DMS79 treated with DMSO at 0.1 percent for 48 hours (cell line): ENCODE measurements around the gene ST6GALNAC4.
A peak's percentile ranks its signal among the peaks of the same experiment; 100 is the strongest.
"Not testable (repeated sequence)": the region's sequence is repeated elsewhere in the genome, so short reads cannot be mapped to it uniquely, and the experiment has no call there.

Experiments used
- DNase-seq: peaks from one replicate; lab custom pipeline; 2025; lab: John Stamatoyannopoulos, UW

The ST6GALNAC4 gene

DNA sequence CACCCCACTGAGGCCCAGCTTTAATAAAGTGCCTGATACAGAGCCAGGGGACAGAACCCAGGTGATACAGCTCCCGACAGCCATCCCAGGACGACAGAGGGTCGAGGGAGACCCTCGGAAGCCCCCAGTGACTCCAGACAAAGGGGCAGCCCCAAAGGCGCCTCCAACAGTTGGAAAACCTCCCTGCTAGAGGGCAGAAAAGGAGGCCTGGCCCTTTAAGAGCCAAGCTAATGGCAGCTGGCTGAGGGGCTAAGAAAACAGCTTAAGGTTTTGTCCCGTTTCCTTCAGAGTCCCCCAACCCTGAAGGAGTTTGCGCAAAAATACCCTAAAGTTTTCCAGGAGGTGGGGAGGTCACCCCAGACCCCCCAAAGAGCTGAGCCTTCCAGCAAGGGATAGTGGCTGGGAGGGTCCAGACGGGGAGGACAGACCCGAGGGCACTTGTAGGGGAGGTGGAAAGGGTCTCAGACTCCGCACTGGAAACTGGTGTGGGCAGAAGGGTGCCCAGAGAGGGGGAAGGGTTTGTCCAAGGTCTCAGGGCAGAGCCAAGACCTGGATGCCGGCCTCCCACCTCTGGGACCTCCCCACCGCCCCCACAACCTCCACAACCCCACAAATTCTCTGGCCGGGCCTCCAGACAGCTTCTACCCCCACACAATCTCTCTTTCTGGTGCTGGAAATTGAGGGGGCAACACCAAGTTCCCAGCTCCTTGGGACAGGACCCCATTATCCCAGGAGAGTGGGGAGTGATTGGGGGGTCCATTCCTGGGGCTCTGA, 31.1 kb downstream of the ST6GALNAC4 start:
- no peak for DNase-seq

DNA sequence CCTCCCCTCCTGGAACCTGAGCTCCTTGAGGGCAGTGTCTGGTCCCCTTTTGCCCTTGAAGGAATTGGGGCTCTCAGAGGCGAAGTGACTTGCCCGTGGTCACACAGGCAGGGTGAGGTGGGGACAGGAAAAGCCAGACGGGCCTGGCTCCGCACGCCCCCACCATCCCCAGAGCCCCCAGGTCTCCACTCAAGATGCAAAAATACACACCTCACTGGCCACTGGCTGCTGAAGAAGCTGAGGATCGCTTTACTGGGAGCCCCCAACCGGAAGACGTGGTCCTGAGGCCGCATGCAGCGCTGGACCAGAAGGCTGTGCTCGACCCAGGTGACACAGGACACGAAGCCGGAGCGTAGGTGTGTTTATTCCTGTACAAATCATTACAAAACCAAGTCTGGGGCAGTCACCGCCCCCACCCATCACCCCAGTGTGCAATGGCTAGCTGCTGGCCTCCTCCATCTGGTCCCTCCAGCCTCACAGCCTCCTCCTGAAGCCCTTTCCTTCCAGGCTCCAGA, 31.8 kb downstream of the ST6GALNAC4 start:
- no peak for DNase-seq

DNA sequence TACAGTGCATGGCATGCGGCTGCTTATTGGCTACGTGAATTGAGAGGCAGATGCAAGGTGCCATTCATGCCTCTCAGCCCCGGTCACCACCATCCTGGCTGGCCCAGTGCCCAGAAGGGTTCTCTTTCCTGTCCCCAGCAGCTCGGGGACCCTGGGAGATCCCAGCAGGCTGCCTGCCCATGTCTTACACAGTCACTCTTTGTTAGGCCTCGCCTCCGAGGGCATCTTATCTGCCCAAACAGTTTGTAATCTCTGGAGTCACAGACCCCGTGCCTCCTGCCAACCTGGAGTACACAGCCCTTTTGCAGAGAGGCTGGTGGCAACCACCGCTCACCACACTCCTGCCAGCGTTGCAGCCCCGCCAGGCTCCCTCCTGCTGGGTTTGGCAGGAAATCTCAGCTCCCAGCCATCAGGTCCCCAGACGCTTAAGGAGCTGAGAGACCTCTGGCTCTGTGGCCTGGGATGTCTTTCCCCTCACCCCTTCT, 32.4 kb downstream of the ST6GALNAC4 start:
- peak; percentile 85 for DNase-seq

DNA sequence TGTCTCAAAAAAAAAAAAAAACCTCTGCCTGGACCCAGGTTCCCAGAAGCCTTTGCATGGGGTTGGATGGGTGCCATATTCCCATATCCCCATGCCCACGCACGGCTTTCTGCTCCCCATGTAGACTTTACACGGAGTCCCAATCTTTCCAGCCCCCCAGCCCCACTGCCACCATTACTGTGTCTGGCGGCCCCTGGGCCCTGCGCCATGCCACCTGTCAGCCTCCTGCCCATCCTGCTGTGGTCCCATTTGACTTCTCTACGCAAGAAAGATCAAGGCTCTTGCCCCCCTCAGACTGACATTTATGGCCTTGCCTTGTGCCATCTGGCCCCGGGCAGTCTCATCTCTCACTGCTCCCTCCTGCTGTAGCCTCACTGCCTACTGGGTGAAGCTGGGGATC, 32.9 kb downstream of the ST6GALNAC4 start:
- DNase-seq: no peak

DNA sequence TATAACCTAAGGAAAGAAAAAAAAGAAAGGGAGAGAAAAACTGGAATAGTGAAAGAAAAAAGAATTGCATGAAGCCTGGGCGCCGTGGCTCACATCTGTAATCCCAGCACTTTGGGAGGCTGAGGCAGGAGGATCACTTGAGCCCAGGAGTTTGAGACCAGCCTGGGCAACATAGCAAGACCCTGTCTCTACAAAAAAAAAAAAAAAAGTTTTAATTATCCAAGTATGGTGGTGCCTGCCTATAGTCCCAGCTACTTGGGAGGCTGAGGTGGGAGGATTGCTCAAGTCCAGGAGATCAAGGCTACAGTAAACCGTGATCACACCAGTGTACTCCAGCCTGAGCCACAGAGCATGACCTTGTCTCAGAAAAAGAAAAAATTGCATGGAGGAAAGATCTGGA, 35.1 kb downstream of the ST6GALNAC4 start:
- not testable (repeated sequence) for DNase-seq

DNA sequence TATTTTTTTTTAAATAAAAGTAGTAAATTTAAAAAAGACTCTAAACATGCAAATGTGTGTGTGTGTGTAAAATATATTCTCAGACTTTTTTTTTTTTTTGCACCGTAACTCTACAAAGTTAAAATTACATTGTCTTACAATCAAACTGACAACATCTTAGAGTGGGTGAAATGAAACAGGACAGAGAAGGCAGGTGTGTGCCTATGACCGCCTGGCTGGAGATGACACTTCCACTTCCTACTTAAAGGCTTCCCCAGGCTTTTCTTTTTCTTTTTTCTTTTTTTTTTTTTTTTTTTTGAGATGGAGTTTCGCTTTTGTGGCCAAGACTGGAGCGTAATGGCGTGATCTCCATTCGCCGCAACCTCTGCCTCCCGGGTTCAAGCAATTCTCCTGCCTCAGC, 36.7 kb downstream of the ST6GALNAC4 start:
- no peak for DNase-seq

DNA sequence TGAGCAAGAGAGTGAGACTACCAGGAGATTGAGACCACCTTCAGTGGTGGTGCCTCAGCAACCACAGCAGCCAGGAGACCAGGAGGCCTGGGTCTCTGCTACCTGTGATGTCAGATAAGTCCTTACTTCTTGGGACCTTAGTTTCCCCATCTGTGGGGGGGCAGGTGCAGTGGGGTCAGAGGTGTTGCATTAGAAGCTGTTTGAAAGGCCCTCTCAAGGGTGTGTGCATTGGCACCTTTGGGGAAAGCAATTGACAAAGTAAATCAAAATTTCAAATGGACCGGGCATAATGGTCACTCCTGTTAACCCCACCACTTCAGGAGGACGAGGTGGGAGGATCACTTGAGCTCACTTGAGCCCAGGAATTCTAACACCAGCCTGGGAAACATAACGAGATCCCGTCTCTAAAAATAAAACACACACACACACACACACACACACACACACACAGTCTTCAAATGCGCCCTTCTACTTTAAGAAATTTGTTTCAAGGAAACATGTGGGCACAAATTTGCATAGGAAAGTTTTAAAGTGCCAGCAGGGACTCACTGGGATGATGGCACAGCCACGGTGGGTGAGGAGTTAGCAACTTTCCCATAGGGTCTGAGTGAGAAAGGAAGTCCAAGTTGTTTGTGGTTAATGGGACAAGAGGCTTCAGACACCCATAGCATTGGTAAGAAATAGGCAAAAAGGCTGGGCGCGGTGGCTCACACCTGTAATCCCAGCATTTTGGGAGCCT, 38.0 kb downstream of the ST6GALNAC4 start:
- no peak for DNase-seq

DNA sequence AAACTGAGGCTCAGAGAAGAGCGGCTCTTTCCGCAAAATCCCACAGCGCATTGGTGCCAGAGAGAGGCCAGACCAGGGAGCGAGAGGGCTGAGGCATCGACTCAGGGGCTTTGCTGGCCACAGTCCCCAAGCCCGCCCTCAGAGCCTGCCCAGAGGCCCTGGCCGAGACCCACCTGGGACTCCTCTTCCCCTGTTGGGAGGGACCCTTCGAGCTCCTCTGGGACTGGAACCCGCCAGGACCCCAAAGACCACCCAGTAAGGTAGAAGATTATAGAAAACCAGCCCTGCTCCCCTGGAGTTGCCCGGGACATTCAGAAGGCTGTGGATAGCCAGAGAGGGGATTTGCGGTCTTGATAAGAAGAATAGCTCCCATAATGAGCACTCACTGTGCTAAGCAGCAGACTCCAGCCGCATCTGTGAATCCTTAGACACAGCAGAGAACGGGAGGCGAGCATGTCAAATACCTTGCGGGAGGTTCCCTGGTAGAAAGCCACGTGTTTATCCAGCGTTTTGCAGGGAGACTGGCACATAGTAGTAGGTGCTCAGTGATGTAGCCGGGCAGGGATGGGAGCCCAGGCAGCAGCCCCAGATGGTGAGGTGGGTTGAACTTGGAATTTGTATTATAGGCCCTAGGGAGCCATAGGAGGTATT, 38.7 kb downstream of the ST6GALNAC4 start:
- DNase-seq: no peak

DNA sequence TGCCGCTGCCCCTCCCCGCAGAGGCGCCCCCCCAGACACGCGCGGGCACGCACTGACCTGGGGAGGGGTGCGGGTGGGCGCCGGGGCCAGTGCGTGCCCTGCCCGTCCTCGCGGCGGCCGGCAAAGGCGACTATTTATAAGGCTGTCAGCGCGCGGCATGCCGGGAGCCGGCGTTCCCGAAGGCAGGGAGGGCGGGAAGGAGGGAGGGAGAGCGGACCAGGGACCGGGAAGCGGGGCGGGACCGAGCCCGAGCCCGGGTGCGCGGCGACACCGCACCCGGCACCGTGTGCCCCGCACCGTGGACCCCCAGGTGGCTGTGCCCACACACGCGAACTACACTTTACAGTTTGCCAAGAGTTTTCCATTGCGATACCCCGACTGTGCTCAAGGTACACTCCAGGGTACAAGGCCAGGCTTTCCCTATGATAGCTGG, 39.3 kb downstream of the ST6GALNAC4 start, which contains the start of gene AK1:
TSS of gene AK1 (minus strand) at position 110 of the 433 bp plus-strand sequence. CDS start 3,058 bp downstream, outside the sequence.
- DNase-seq: peak; percentile 28

DNA sequence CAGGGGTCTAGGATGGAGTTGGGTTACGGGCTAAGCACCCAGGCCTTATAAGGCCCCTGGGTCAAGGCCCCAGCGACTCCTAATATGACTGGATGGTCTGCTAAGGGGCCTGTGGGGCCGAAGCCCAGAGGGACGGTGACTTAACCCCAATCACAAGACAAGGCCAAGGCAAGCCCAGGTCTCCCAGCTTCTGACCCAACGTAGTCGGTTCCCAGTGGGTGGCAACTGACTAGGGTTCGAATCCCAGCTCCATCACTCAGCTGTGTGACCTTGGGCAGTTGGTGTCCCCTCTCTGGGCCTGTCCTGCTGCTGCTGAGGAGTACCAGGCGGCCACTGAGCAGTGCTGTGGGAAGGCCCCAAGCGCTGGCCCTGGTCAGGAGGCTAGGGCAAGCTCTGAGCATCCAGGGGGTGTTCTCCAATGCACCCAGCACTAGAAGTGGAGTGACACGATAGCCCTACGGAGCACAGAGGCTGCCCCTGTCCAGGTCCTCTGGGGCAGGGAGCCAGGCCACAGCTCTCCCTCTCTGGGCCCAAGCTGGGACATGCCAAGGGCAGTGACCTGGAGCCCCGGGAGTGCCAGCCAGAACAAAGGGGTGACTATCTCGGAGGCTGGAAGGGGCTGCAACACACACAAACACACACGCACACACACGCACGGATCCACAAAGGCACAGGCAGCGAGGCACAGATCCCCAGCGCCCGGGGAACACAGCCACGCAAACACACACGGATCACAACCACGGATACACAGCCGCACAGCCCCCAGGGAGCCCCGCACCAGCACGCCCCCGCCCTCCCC, 39.9 kb downstream of the ST6GALNAC4 start:
- DNase-seq: peak; percentile 54

DNA sequence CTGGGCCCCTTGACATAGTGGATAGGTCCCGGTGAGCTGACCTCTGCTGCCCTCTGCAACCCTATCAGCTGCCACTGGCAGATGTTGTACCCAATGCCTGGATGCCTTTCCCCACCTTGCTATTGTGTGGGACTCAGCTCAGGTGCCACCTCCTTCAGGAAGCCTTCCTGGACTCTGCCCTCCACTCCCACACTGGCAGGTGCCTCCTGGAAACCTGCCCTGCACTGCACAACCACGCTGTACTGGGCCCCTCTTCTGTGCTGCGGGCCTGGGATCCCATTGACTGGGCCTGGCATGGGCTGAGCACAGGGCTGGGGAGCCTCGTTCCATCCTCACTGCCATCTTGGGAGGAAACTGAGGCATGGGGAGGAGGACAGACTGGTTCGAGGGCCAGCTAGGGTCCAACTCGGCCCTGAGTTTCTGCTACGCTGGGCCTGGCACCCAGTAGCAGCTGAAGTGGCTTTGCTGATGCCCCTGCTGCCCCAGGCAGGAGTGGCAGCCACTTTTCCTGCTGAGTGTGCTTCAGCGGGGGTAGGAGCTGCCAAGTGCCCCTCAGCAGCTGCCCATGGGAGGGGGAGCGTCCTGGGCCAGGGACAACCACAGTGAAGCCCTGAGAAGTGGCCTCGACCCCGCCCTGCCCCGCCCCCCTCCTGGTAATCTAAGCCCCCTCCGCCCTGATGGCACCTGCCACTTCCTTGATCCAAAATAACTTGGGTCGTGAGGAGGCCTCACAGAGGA, 40.6 kb downstream of the ST6GALNAC4 start:
- peak; percentile 75 for DNase-seq

DNA sequence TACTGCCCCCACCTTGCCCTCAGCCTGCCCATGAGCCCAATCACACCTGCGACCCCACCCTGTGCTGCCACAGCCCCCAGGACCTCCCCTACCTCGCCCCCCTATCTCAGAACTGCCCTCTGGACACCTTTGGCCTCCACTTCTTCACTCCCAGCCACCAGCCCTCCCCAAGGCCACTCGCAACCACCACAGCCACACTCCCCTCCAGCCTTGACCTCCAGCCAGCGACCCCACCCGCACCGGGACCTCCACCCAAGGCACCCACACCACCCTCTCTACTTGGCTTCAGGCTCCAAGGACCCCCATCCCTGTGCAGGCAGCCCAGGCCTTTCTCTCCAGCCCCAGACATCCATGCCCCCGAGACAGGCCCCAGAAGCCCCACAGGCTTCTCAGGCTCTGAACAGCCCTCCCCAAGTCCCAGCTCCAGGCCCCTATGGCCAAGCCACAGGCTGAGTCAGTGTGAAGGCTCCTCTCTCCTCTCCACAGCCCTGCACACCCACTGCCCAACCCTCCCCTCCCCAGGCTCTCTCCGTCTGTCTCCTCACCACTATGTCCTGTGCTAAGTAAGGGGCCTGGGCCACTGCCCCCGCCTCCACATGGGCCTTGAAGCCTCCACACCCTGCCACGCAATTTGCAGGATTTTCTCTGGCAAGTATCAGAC, 41.4 kb downstream of the ST6GALNAC4 start:
- DNase-seq: no peak

DNA sequence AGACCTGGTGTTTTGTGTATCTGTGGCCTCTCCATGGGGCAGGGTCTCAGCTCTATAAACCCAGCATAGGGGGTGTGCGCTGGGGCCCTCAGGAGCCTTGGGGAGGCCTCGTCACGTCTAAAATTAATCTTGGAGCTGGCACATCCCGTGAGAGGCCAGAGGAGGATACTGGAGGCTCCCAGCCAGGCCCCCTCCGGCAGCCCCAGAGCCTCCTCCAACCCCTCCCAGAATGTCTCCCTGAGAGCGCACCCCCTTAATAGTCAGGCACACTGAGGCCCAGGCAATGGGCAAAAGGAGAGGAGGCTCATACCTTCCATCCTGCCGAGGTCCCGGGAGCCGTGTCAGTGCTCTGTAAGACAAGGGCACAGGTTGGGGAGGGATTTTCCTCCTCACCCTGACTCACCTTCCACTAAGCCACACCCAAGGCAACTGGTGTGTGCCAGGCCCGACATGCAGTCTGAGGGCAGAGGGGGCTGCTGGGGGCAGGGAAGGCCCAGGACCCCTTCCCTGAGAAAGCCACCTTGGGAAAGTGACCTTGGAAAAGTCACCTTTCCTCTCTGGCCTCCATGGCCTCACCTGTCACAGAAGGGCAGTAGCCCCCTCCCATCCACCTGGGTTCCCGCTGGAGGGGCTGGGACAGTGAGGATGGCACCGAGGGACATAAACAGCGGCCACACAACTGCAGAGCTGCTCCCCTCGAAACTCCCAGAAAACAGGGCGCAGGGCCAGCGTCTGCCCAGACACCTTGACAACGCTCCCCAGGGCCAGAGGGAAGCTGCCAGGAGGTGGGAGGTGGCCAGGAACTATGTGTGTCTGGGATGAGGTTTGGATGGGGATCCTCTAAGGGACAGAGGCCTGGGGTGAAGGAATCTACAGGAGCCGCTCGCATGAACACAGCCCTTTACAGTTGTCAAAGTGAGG, 42.3 kb downstream of the ST6GALNAC4 start:
- no peak for DNase-seq

DNA sequence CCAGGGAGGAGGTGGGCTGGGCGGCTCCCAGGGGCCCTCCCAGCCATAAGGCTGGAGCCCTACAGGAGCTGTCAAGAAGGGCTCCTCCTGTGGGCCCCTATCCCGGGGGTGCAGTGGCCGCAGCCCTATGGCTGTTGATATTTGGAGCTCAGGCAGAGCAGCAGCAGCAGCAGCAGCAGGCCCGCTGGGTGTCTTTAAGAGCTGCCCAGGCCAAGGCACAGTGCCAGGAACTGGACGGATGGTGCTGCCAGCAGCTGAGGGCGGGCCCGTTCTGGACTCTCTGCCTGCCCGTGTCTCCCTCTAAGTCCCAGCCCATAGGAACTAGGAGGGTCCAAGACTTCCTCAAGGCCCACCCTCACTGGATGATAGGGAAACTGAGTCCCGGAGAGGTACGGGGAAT, 43.0 kb downstream of the ST6GALNAC4 start:
- DNase-seq: no peak

DNA sequence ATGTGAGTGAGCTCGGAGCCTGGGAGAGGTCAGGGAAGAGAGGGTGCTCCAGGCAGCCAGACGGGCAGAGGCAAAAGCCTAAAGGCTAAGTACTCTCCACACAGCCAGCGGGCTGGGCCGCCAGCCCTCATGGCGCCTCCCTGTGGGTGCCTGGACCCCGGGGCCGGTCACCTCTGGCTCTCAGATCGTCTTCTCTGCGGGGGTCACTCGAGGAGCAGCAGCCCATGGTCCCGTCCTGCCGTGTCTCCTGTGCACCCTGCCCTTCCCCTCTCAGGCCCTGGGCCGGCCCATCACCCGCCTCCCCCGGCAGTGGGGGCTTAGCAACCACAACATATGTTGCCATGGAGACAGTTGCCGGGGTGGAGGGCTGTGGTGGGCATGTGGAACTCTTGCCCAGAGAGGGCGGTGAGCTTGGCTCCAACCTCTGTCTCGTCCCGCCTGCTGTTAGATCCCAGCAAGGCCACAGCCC, 43.6 kb downstream of the ST6GALNAC4 start:
- no peak for DNase-seq

DNA sequence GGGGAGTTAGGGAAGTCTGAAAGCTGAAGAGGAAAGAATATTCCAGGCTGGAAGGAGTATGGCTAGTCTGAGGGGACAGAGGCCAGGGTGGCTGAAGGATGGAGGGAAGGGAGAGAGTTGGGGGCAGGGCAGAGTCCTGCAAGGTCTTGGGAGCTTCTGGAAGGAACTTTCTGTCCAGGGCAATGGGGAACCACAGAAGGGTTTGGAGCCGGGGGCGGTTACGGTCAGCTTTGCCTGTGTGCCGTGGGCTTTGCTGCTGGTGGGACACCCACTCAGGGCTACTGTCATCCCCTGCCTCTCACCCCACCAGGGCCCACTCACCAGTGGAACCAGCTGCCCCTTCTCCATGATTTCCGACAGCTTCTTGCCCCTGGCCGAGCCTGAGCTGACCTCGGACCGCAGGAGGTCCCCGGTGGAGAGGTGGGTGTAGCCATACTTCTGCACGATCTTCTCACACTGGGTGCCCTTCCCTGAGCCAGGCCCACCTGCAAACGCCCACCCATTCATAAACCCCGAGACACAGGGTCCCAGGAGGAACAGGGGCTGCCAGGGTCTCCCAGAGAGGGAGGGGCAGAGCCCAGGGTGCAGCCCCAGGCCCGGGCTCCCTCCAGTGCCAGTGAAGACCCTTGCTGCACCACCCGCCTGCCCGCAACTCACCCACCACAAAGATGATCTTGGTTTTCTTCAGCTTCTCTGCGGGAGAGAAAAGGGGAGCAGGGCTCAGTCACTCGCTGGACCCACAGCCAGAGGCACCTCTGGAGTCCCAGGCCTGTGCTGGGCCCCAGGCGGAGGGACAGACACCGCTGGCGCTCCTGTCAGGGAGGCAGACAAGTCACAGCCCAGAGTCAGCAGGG, 44.2 kb downstream of the ST6GALNAC4 start:
- DNase-seq: no peak

DNA sequence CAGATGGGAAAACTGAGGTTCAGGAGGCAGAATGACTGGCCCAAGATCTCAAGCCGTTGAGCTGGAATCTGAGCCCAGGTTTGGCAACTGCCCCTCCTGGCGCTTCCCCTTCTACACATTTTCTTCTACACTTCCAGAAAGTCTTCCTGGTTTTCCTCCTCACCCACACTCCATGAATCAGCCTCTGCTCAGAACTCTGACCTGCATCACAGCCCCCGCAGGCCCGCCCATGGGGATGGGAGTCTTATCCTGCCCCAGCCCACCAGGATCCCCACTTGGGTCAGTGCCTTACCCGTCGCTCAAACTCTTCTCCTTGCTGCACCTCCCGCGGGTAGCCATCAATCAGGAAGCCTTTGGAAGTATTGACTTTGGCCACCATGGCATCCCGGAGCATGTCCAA, 45.3 kb downstream of the ST6GALNAC4 start:
- no peak for DNase-seq

DNA sequence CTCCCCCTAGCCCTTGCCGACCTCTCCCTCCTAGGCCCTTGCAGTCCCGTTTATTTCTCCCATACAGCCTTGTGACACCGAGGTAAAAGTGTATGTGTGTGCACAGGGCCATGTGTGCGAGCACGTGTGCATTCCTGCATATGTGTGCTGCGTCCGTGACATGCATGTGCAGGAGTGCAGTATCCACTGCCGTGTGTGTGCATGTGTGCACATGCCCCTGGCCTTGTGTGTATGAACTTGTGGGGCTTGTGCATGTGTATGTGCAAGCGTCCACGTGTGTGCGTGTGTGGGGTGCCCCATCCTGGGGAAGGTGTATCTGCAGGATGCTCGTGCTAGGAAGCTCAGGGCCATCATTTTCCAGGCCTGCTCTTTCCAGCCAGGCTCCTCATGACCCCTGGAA, 46.0 kb downstream of the ST6GALNAC4 start:
- DNase-seq: no peak
